GM23338 (cell line): ENCODE data around the gene GRIN2C. TPM values are rescaled to one million over a fixed set of nuclear protein-coding genes. Genes with fewer than 3 reads are reported as not detected.

Source experiments
- ATAC-seq: fragments of 200-7000 bp; cut with Tn5 transposase; 3 replicates; pipeline ENCODE4 v1.9.1; 2020
- DNase-seq: peaks from one replicate; pipeline ENCODE4 v3.0.0-alpha.2; 2015; ENCODE audit warnings: low spot score
- H2AFZ ChIP-seq: fragments of 200-600 bp; sonication (generic); 2 replicates; pipeline ENCODE4 v1.8.0; 2016; ENCODE audit warnings: antibody characterized with exemption, mild to moderate bottlenecking, moderate library complexity
- H3F3A ChIP-seq: fragments of 200-600 bp; sonication (generic); replicated peaks from 2 replicates; pipeline ENCODE4 v1.8.0; 2017; ENCODE audit warnings: antibody characterized with exemption, mixed run types, low read depth
- H3K27ac ChIP-seq: fragments of 200-600 bp; sonication (generic); 2 replicates; pipeline ENCODE4 v1.6.1; 2016; ENCODE audit warnings: low read depth
- H3K27me3 ChIP-seq: fragments of 200-600 bp; sonication (generic); 2 replicates; pipeline ENCODE4 v1.8.0; 2016; ENCODE audit warnings: mild to moderate bottlenecking, mixed run types, moderate library complexity; ENCODE audit not compliant: insufficient read depth
- H3K36me3 ChIP-seq: fragments of 200-600 bp; sonication (generic); 2 replicates; pipeline ENCODE4 v1.8.0; 2016; ENCODE audit warnings: mild to moderate bottlenecking; ENCODE audit not compliant: insufficient read depth
- H3K4me1 ChIP-seq: fragments of 200-600 bp; sonication (generic); 2 replicates; pipeline ENCODE4 v1.8.0; 2016; ENCODE audit warnings: mild to moderate bottlenecking, moderate library complexity; ENCODE audit not compliant: insufficient read depth
- H3K4me2 ChIP-seq: fragments of 200-600 bp; sonication (generic); 2 replicates; pipeline ENCODE4 v1.7.1; 2017; ENCODE audit warnings: mixed run types
- H3K4me3 ChIP-seq: fragments of 200-600 bp; sonication (generic); 2 replicates; pipeline ENCODE4 v1.6.1; 2016; ENCODE audit warnings: mixed run types
- H3K79me2 ChIP-seq: fragments of 200-600 bp; sonication (generic); replicated peaks from 2 replicates; pipeline ENCODE4 v1.8.0; 2017; ENCODE audit warnings: mild to moderate bottlenecking; ENCODE audit not compliant: insufficient read depth
- H3K9me2 ChIP-seq: fragments of 200-600 bp; sonication (generic); 2 replicates; pipeline ENCODE4 v1.8.0; 2017; ENCODE audit not compliant: insufficient read depth
- H4K20me1 ChIP-seq: fragments of 200-600 bp; sonication (generic); replicated peaks from 2 replicates; pipeline ENCODE4 v1.8.0; 2017; ENCODE audit warnings: mild to moderate bottlenecking; ENCODE audit not compliant: insufficient read depth
- H3K27ac Mint-ChIP-seq: 2 replicates; pipeline ENCODE4 v1.8.0; 2020; ENCODE audit warnings: inconsistent platforms, mild to moderate bottlenecking, moderate library complexity, mixed read lengths
- H3K27me3 Mint-ChIP-seq: 3 replicates; pipeline ENCODE4 v1.8.0; 2022; ENCODE audit warnings: low read depth, mild to moderate bottlenecking, moderate library complexity, mixed read lengths, inconsistent platforms; ENCODE audit not compliant: insufficient read depth, poor library complexity
- H3K36me3 Mint-ChIP-seq: 3 replicates; pipeline ENCODE4 v1.8.0; 2021; ENCODE audit warnings: low read depth, mild to moderate bottlenecking, inconsistent platforms, moderate library complexity, mixed read lengths
- H3K4me1 Mint-ChIP-seq: 3 replicates; pipeline ENCODE4 v1.8.0; 2020; ENCODE audit warnings: mild to moderate bottlenecking, inconsistent platforms, mixed read lengths
- H3K4me3 Mint-ChIP-seq: 3 replicates; pipeline ENCODE4 v1.8.0; 2021; ENCODE audit warnings: moderate library complexity, mild to moderate bottlenecking, inconsistent platforms, mixed read lengths
- H3K9me3 Mint-ChIP-seq: 3 replicates; pipeline ENCODE4 v1.8.0; 2020; ENCODE audit warnings: moderate library complexity, mild to moderate bottlenecking, inconsistent platforms, mixed read lengths
- CREB1 ChIP-seq: fragments of 250-450 bp; sonication (Bioruptor Pico); IDR thresholded peaks from 2 replicates; pipeline ENCODE4 v1.5.0; 2020; ENCODE audit warnings: low read depth, mild to moderate bottlenecking, moderate library complexity
- POLR2AphosphoS5 ChIP-seq: IDR thresholded peaks from 2 replicates; pipeline ENCODE4 v1.6.1; 2016; ENCODE audit warnings: antibody characterized with exemption, low read depth
- ZNF462 ChIP-seq: fragments of 250-450 bp; sonication (Bioruptor Pico); IDR thresholded peaks from 2 replicates; pipeline ENCODE4 v1.5.0; 2020; ENCODE audit warnings: mild to moderate bottlenecking, moderate library complexity
- polyA plus RNA-seq: library from polyadenylated mRNA; unstranded; fragments of >200 nt; fragmentation: Nextera tagmentation; extraction: Ambion mirVana; gene quantifications from 2 replicates; pipeline ENCODE4 v1.2.1, GENCODE V29; 2016
- total RNA-seq: library from RNA; depleted of rRNA; stranded (reverse); fragments of >200 nt; shearing (Covaris generic); gene quantifications from 2 replicates; pipeline ENCODE4 v1.2.3, GENCODE V29; 2014

Gene GRIN2C
- total and polyA plus RNA-seq, 2 experiments from 2014 or later, result 0.10 to 0.19 TPM

- no peak for TF ChIP-seq ZNF462 (CRISPR knock-in tag)
These were observed 41.3 kb downstream of the GRIN2C start (continued) for GRCh38 chr17:74818291-74818938.

GRCh38 chr17:74816905-74817620 lies 42.6 kb downstream of the GRIN2C start:
- Mint-ChIP-seq H3K27ac (no peak overlapping the region), H3K4me3 (no peak overlapping the region), H3K9me3 (no peaks in the 10 kb centered on the region), H3K4me1 (peaks cover 4% of the 10 kb centered on the region), H3K27me3 (peaks cover 22% of the 10 kb centered on the region), H3K36me3 (0 out of 3 replicates have a peak, but pooled peaks cover 3% of the 10 kb centered on the region)
- DNase-seq (no peak), ATAC-seq (no peak)
- no peaks in the 10 kb centered on the region for H3K9me2 ChIP-seq
- no peak overlapping the region for H2AFZ ChIP-seq
- H3K4me1 ChIP-seq, result no peaks in the 10 kb centered on the region
- peaks cover 9% of the 10 kb centered on the region for H4K20me1 ChIP-seq
- H3K27ac ChIP-seq, result no peak overlapping the region
- H3K4me3 ChIP-seq, result no peak overlapping the region
- TF ChIP-seq CREB1 (CRISPR knock-in tag), result no peak
- TF ChIP-seq POLR2AphosphoS5, result no peak
- H3K4me2 ChIP-seq, result no peak overlapping the region
- no peaks in the 10 kb centered on the region for H3K79me2 ChIP-seq
- no peaks in the 10 kb centered on the region for H3F3A ChIP-seq
- H3K27me3 ChIP-seq, result no peaks in the 10 kb centered on the region
- no peaks in the 10 kb centered on the region for H3K36me3 ChIP-seq
